Fibroblast of skin of left quadriceps (primary cell): ENCODE results near the gene MRPS23.
A peak's percentile ranks its signal among the peaks of the same experiment; 100 is the strongest.

Experiments used
- DNase-seq, 2 experiments: peaks; one replicate each; pipeline ENCODE4 v3.0.0-alpha.2; 2013; ENCODE audit warnings: low read depth in 2 of 2

The MRPS23 gene

DNA sequence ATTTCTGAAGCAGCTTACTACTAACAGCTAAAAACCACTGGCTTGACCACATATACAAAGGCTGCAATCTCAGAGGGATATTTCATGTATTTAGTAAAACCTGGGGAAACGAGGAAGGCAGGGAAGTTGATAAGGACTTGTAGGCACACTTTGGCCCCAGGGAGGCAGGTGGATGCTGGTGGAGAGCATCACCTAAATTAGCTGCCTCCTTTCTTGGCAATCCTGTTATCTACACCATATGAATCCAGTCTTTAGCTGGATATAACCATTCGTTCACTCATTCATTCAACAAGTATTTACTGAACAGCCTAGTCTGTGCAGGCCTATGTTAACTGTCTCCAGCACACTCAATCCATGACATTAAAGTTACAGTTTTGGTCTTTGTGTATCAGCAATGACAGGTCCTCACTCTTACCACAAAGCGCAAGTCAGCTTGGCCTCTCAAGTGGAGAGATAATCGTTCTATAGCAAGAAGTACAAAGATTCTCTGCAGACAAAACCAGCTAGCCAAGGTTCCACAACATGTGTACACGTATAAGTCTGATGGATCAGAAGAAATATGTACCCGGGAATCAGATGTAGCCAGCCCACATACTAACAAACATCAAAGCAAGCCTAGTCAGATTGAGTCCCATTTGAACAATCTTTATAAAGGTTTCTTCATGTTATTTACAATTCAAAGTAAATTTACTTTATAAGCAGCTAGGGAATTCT is 10.8 kb downstream of the MRPS23 start:
- DNase-seq = no peak

DNA sequence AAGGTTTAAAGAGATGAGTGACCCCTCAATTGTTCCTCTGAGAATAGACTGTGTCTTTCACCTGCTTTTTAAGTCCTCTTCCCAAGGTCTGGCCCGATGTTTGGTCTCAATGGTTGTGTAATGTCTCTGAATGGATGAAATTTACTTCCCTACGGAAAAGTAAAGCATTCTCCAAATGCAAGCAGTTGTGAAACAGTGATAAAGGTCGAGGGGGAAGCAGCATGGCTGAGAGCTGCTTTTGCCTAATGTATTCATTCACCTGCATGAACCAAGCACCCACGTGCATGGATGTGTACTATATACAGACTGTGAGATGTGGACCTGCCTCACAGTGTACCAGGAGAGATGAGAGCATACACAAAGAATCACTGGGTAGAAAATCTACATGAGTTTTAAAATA is 11.4 kb downstream of the MRPS23 start:
- DNase-seq = no peak

DNA sequence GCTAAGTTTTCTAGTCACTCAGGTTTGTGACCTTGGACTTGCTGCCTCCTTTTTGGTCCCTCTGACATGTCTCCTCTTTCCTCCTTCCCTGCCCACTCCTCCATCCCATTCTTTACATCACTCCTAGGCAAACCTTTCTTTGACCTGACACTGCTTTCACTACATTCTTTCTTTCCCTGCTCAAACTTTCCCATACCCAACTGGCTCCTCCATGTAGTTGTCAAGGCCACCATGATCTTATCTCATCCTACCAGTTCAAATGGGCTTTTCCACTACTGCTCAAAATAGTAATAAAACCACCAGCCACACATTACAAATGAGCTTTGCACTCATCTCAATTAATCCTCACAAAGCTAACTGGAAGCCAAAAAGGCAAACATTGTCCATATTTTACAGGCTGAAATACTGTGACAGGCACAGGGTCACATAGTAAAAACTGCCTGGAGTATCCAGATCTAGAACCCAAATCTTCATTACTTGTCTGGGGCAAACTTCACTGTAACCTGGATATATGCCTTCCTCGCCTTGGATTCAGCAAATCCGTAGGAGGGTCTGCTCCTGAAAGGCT is 14.4 kb downstream of the MRPS23 start:
- DNase-seq = no peak

DNA sequence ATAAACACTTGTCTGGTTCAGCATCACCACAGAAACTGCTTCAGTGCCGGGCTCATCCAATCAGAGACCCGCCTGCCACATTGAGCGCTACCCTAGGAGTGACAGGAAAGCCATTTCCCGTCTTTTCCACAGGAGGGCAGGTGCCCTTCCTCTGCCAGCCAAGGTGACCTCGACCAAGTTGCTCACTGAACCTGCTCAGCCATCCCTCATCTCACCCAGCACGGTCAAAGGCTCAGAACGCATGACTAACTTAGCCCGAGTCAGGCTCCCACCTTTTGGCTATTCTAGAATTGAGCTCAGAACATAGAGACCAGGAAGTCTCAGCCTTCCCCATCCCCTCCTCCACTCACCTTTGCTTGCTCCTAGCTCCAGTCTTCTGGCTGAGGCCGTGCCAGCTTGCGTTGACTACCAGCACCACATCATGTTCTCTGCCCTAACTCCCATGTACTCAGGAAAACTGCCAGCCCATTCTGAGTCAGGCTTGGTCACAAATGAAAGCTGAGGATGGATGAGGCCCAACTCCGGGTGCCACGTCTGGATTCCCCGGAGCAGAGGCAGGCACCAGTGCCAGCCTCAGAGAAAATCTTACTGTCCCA is 15.6 kb downstream of the MRPS23 start:
- DNase-seq = no peak

DNA sequence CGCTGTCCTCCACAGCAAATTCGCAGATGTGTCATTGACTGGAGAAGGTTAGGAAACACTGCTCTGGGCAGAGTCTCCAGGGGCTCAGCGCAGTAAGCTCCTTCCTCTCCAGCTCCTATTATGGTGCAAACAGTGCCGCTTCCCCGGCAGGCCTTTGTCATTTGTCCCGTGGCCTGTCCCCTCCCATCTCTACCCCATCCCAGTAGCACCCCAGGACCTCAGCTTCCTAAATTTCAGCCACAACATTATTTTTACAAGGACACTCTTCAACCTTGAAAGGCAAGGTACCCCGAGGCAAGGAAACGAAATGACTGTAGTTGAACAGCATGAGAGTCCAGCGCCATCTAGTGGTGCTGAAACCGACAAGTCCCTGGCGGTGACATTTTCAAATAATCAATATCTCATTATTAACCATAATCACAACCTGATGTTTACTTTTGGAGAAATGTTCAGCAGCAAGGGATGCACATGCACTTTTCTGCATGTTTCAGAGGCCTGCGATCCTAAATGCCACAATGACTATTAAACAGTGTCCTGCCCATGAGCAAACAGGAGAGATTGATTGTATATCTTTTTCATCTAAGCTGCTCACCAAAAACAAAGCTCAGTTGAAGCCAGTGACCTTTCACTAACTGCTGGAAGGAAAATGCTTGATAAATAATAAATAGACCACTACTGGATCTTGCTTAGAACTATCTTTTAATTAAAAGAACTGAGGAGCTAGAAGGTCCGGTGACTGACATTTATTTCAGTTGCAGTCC is 16.5 kb downstream of the MRPS23 start:
- DNase-seq = peak; percentile 32 to 38

DNA sequence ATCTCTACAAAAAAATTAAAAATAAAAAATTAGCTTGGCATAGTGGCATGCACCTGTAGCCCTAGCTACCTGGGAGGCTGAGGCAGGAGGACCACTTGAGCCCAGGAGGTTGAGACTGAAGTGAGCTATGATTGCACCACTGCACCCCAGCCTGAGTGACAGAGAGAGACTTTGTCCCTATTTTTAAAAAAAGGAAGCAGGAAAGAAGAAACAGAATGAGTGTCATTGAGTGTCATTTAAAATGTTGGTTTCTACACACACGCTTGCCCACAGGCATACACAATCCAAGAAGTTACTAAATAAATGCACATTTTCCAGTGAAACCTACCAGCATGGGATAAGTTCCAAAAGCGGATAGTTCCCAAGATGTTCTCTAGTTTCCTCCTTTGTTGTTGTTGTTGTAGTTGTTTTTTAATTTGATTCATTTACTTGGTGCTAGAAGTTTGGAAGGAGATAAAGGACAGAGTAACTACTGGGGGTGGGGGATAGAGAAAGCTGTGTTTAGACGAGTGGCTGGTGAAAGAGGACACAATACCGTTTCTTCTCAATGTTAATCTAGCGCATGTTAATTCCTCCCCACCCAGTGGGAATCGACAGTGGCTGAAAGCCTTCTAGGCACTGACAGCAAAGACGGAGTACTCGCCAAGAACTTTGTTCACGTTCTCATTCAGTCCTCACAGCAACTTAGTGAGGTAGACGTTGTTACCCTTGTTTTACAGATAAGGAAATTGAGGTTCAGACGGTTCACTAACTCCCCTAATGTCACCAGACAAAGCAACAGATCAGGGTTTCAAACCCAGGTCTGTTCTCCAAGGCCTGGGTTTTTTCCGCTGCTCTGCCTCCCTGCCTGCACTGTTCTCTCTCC is 17.3 kb downstream of the MRPS23 start:
- no peak for DNase-seq

DNA sequence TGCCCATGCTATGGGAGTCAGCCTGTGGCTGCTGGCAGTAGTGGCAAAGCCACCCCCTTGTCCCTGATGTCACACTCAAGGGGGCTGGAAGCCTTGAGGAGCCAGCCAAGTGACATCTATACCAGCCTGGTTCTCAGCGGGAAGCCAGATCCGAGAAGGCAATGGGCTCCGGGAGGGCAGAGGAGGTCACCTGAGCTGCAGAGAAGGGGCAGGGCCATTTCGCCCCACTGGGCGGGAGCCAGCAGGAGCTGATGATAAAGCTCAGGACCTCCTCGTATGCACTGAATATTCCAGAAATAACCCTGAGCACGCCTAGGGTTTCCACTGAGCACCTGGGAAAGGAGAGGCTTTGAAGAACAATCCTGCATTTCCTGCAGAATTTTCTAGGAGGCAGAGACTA is 19.0 kb downstream of the MRPS23 start:
- no peak for DNase-seq

DNA sequence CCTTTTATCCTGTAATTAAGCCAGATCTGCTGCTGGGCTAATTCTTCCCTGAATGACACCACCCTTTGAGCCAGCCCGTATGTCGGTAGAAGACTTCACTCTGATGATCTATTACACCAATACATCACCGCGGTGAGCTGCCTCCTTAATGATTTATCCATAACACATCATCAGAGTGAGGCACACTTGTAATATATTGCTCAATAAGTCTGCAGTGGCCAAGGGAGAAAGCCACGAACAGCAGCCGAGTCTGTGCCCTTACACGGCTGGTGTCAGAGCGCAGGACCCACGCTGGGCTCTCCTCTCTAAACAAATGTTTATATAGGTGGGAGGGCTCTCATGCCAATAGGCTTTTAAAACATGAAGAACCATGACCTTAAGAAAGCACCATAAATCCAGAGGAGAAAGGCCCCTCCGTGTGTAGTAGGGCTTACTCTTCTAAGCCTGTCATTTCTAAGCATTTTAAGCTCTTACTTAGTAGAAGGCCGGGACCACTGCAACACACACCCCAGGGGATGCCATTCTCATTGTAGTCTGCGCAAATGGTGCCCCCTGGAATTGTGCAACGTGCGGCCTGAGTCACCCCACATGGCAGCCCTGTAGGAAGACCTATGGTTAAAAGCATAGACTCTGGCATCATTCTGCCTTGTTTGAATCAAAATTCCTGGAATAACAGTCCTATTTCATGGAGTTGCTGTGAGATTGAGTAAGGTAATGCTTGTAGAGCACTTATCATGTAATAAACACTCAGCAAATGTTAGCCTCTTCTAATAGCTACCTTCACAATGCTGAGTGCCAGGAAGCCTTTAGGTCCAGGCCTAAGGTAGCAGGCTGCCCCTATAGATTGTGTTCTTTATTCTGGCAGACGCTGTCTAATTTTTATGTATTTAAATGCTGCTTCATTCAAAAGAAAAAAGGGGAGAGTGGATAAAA is 26.1 kb downstream of the MRPS23 start:
- DNase-seq = peak in 1 of 2 experiments; percentile 25

DNA sequence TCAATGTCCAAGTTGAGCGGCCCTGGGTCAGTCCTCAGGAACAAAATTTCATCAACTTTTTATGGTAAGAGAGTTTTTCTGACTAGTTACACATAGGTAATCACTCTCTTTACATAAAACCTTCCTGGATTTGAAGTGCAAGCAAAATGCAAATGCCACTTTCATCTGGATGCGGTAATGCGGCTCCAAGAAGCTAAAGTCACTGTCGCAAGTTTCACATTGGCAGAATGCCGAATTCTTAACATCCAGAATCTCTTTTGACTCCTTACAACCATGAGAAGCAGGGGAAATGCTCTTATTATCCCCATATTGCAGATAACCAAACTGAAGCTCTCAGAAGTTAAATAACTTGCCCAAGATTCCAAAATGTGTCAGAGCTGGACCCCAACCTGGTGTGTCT is 30.0 kb downstream of the MRPS23 start:
- DNase-seq = no peak

DNA sequence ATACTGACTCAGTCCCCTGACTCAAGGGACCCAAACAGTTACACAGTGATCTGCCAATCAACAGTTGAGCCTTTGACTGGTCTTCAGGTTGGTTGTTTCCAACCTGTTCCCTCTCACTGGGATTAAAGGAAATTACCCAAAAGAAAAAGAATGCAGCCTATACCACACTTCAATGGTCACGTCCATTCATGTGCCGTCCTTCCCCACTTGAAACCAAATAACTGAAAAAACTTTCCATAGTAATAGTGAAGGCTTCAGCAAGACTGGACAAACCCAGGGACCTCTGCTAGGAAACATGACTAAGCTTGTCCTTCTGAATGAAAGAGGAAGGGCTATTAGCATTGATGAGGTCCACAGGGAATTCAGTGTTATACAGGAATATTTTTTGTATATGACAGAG is 30.6 kb downstream of the MRPS23 start:
- DNase-seq = no peak

DNA sequence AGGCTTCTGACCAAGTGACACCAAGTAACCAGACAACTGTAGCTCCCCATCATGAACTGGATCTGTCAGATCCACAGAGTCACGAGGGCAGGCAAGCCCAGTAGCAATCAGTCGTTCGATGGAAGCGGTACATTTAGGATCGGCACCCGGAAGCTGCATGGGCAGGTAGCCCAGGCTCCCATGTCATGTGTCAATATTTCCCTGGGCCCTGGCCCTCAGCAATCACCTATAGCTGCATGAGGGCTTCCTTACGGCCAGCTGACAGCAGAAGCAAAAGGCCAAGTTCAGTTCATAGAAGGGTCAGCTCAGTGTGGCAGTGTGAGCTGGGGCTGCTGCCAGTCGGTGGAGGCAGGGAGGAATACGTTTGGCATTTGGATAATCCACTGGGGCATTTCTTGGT is 31.8 kb downstream of the MRPS23 start:
- no peak for DNase-seq

DNA sequence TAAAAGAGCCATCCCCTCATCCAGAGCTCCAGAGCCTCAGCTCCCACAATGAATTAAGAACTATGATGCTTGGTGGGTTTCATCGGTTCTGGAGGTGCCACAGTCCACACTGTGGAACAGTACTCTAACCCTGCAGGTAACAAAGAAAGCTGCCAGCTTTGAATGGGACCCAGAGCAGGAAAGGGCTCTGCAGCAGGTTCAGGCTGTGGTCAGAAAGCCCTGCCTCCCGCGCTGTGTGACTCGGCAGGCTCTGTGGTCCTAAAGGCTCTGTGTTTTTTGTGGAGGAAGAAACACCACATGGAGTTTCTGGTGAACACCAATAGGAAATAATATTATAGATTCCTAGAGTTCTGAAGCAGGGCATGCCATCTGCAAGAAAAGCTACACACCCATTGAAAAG is 32.5 kb downstream of the MRPS23 start:
- no peak for DNase-seq

DNA sequence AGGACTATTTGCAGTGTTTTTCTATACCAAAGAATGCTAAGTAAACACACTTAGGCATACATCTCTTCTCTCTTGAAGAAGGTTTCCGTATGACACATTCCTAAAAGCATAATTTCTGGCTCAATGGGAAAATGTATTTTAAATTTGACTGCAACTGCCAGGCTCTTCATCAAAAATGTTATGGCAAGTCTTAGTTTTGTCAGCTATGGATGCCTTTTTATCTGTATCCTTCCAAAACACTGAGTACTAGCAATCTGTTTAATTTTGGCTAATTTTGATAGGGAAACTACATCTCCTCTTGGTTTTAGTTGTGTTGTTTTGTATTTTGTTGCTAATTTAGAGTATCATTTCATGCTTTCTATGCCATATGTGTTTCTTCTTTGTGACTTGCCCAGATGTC is 35.4 kb downstream of the MRPS23 start:
- DNase-seq = no peak

DNA sequence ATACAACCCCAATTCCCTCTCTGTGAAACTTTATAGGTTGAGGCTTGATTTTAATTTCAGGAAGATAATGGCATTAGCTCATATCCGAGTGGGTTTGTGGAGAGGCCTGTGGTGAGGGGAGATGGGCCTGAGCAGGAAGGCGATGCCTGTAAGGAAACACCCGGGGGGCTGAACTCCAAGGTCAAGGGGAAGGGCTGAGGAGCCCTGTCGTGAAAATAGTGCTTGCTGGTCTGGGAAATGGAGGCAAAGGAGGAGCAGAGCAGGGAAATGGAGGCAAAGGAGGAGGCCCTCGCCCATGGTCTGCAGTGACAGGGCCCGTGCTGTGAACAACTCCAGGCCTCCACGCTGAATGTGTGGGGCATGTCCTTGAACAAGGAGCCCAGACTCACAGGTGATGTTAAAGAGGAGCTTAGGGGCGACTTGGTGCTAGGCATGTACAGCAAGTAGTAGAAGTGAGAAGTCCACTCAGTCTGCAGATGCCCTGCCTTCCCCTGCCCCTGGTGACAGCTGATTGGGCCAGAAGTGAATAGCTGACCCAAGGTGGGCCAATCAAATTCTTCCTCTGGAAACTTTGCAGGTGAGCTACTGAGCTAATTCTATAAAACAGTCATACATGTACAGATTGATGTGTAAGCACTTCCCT is 38.1 kb downstream of the MRPS23 start:
- DNase-seq = no peak

DNA sequence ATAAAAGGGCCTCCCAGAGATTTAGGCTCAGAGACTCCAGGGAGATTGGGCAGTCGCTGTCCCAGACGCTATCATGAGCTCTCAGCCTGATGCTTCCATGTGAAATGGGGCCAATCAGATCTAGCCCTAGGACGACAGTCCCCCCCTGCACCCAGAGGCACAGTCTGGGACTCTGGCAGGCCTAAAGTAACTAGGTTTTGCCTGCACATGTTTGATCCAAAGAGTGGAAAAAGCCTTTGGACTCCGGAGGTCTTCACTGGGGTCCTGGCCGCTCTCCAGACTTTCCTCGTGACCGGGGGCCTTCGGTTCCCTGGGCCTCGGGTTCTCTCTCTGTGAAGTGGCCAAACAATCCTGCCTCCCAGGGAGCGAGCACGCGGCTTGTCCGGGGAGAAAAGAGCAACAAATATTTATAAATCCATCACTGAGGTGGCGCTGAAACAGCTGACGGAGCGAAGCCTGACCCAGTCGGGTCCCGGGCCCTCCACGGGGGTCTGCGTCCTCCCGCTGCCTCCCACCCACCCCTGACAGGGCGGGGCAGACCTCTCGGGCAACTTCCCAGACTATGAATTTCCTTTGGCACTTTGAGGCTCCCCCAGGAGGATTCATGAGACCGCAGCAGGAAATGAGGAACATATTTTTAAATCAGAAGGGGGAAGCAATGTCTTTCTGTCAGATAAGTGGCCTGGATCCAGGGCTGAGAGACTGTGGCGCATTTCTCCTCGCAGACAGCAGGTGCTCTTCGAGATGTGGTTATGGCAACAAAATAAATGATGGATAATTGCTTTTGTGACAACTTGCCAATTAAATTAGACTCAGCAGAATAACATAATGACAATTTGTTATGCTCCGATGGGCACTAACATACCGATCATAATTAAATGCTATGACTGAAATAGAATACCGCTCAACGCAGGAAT is 38.9 kb downstream of the MRPS23 start:
- DNase-seq = peak; percentile 25 to 33

DNA sequence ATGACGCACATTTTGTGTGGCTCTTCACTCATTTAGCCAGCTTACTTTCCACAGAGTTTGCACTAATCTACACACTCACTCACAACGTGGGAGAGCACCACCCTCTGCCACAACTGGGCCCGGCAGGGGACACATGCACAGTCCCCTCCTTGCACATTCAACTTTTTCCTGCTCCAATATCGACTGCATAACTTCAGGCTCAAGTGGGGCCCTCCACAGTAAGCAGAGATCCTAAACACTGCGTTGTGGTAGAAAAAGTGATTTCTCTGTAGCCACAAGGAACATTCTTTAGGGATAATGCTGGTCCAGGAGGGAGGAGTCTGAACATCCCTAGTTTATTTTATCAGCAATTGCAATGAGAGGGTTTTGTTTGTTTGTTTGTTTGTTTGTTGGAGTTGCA is 40.0 kb downstream of the MRPS23 start:
- no peak for DNase-seq

DNA sequence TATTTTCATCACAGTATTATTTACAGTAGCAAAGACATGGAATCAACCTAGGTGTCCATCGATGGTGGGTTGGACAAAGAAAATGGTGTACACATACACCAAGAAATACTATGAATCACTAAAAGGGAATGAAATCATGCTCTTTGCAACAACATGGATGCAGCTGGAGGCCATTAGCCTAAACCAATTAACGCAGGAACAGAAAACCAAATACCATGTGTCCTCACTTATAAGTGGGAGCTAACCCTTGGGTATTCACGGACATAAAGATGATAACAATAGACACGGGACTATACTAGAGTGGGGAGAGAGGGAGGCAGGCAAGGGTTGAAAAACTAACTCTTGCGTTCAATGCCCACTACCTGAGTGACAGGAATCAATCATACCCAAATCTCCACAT is 41.0 kb downstream of the MRPS23 start:
- no peak for DNase-seq

DNA sequence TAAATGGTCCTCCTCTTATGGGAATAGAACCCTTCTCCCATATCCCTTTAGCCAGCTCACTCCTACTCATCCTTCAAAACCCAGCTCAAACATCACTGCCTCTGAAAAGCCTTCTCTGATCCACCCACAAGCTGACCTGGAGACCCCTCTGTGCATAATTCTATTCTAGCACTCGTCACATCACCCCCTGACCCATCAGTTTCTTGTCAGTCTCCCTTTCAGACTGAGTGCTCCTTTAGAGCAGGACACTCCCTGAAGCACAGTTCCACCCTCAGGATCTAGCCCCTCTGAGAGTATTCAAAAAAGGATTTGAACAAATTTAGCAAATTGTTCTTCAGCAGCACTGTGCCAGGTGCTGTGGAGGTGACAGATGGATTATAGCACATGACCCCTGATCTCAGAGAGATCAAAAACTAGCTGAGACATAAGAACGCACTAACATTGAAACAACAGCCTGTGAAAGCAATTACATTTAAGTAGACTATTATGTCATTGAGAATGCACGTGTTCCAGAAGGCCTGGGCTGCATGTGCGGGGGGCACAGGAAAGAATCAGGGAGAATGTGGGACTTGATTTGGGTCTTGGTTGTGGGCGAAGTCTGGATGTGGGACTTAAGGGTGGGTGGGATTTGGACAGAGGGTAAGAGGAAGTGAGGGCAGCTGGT is 43.5 kb downstream of the MRPS23 start:
- no peak for DNase-seq

DNA sequence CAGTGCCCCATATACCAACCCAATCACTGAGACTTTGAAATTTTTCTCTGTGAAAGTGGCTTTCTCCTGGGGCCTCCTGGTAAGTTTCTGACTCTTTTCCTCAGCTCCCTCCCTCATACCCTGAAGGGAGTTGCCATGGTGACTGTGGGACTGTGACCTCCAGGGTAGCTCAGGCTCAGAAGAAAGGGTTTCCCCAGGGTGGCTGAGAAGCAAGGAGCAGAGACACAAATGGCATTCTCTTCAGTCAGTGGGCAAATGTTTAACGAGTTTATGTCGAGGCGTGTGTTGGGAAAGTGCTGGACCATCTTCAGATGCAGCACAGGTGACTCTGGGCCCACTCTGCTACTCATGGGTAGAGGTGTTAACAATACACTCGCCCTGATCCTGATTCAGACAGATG is 46.8 kb downstream of the MRPS23 start:
- no peak for DNase-seq
